Sigmoid colon (tissue), 4 donors: ENCODE results near the gene PSG7.

Experiments
- CTCF ChIP-seq, 4 experiments: fragments of 450-650 bp in 3 of 4; fragments of 200-600 bp in 1 of 4; IDR thresholded peaks; one replicate each; pipeline ENCODE4 v1.5.1; 2016 to 2019; ENCODE audit warnings: antibody characterized with exemption in 4 of 4, mild to moderate bottlenecking in 3 of 4, moderate library complexity in 2 of 4
- EP300 ChIP-seq, 4 donors: sonication (generic); formaldehyde crosslinking; IDR thresholded peaks; one replicate each; pipeline ENCODE4 v1.6.1; 2017; ENCODE audit warnings: antibody characterized with exemption in 4 of 4
- POLR2A ChIP-seq, 2 donors: fragments of 450-650 bp; IDR thresholded peaks; one replicate each; pipeline ENCODE4 v1.6.1; 2016; ENCODE audit warnings: antibody characterized with exemption in 2 of 2, mild to moderate bottlenecking in 2 of 2, moderate library complexity in 2 of 2
- POLR2AphosphoS5 ChIP-seq, 4 donors: sonication (generic); formaldehyde crosslinking; IDR thresholded peaks; one replicate each; pipeline ENCODE4 v1.6.1; 2017; ENCODE audit warnings: antibody characterized with exemption in 4 of 4

GRCh38 chr19:42985588-42985987 is 48.6 kb upstream of the PSG7 start:
- TF ChIP-seq POLR2AphosphoS5 (IDR thresholded peaks at IDR 0.05), result no peak
- TF ChIP-seq CTCF (IDR thresholded peaks at IDR 0.05), result no peak
- no peak for TF ChIP-seq POLR2A (IDR thresholded peaks at IDR 0.05)
- no peak for TF ChIP-seq EP300 (IDR thresholded peaks at IDR 0.05)
